HG02798 (cell line): ENCODE data around the gene RBMS1.

ENCODE experiments used
- ATAC-seq: cut with Tn5 transposase; IDR thresholded peaks from one replicate; pipeline ENCODE4 v1.9.1; 2021; ENCODE audit warnings: mild to moderate bottlenecking; ENCODE audit not compliant: unreplicated experiment, poor library complexity

RBMS1 gene, protein sequence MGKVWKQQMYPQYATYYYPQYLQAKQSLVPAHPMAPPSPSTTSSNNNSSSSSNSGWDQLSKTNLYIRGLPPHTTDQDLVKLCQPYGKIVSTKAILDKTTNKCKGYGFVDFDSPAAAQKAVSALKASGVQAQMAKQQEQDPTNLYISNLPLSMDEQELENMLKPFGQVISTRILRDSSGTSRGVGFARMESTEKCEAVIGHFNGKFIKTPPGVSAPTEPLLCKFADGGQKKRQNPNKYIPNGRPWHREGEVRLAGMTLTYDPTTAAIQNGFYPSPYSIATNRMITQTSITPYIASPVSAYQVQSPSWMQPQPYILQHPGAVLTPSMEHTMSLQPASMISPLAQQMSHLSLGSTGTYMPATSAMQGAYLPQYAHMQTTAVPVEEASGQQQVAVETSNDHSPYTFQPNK

DNA sequence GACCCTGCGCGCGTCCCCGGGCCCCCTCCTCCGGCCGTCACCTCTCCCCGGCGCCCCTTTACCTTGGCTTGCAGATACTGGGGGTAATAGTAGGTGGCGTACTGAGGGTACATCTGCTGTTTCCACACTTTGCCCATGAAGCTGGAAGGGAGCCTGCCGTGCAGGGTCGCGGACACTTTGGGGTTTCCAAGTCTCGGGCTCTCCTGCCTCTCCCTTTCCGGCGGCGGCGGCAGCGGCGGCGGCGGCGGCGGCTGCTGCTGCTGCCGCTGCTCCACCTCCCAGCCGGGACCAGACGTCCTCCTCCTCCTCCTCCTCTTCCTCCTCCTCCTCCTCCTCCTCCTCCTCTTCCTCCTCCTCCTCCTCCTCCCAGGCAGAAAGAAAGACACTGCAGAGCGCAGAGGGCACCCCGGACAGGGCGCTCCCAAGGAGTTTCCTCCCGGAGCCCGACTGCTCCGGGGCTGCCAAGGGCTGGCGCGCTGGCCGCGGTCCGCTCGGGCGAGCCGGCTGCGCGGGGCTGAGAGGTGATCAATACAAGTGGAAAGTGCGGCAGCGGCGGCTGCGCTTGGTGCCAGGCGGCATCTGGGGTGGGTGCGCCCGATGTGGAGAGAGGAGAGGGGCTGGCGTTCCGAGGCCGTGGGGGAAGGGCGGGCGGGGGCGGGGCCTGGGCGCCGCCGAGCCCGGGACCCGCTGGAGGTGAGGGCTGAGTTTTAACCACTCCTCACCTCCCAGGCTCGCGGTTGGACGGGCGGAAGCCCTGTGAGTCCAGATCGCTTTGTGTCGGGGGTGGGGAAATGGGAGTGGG, at the start of gene RBMS1:
Gene RBMS1, minus strand, starts transcription at position 581 of the 802 bp plus-strand sequence. Its CDS starts 444 bp downstream, at position 137.
- ATAC-seq, result peak; percentile 42

DNA sequence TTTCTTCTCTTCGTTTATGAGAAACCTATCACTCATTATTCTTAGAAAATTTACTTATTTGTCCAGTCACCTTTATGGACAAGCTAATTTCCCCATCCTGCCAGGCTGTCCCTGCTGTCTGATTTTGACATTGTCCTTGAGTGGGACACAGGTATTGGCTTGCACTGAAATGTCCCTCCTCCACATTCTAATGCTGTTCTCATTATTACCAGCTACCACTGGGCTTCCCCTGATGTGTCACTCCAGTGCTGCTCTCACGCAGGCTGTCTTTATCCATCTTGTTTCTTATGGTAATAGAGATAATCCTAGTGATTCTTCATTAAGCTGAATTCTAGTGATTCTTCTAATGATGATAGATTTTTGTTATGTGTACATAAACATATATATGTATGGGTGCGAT, 48.1 kb upstream of the RBMS1 start:
- ATAC-seq, result peak; percentile 60

DNA sequence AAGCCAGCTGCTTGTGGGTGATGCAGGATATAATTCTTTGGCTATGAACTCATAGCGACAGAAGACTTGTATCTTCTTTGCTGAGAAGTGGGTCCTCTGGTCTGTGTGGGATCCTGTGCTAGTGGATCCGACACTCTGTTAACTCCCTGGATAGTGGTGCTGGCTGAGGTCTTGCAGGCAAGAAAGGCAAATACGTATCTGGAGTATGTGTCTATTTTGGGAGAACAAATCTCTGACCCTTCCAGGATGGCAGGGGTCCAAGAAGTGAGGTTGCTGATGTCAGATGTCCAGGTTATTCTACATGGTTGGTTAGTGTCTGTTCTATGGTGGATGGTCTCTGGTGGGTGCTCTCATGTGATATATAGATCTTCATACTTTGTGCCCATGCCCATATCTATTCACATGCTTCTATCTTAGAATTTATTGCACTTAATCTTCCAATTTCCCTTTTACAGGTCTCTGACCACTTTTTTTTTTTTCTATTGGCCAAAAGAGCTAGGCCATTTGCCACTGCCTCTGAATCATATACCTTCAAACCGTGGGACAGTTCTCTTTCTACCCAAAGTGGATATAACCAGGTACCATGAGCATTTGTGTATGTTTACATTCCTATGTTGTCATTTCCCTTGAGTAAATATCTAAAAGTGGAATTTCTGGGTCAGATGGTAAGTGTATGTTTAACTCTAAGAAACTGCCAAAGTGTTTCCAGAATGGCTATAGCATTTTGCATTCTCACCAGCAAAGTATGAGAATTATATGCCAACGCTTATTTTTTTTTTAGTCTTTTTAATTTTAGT, 45.1 kb upstream of the RBMS1 start:
- ATAC-seq, result no peak

DNA sequence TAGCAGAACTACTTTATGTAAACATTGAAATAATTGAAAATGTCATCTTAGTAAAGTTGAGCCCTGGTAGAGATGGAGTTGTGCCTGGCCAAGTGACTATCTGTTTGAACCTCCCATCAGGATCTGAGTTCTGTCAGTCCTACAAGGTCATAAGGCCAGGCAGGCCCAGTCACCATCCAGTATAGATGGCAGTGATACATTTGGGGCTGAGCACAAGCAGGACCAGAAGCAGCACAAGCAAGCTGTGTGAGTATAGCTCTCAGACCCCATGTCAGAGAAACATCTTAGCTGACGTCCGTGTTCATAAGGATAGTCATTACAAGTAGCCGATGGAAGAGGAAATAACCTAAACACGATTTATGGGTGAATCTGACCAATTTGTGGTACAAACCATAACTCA, 44.5 kb upstream of the RBMS1 start:
- no peak for ATAC-seq

DNA sequence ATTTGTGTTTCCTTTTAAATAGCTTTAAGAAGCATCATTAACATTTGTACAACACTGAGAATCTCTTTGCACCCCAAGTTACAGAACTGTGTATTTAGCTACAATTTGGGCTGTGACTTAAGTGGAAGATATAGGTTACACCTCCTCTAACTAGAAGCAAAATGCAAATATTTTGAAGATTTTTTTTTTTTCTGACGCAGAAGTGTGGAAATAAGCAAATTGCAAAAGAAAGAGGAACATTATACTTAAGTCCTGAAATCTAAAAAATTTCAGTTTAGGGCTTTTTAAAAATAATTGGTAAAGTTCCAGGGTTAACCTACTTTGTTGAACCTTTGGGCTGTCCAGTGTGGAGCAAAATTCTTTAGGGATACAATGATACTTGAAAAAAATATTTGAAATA, 41.4 kb upstream of the RBMS1 start:
- ATAC-seq, result no peak

DNA sequence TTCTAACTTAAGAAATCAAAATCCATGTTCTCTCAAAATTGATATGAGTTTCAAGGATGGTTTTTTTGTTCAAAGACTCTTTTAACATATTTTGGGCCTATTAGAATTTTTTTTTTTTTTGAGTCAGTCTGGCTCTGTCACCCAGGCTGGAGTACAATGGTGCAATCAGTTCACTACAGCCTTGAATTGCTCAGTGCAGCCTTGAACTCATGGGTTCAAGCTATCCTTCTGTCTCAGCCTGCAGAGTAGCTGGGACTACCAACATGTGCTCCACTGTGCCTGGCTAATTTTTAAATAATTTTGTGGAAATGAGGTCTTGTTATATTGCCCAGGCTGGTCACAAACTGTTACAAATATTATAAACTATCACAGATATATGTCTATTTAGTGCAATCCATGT, 40.6 kb upstream of the RBMS1 start:
- no peak for ATAC-seq

DNA sequence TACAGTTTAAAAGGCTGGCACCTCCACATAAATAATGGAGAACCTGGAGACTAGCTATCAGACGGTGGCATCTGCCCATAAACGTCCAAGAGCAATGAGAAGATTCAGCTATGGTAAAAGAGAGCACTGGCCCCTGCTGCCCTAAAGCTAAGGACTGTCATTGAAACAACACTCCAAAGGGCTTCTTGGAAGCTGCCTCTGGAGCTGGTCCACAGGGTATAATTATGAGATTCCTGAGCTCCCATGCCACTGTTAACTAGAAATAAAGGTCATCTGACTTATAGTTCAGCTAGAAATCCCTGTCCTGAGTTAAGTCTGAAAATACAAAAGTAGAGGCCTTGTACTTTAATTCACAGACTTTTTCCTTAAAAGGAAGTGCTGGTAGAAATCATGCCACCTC, 39.9 kb upstream of the RBMS1 start:
- ATAC-seq, result no peak

DNA sequence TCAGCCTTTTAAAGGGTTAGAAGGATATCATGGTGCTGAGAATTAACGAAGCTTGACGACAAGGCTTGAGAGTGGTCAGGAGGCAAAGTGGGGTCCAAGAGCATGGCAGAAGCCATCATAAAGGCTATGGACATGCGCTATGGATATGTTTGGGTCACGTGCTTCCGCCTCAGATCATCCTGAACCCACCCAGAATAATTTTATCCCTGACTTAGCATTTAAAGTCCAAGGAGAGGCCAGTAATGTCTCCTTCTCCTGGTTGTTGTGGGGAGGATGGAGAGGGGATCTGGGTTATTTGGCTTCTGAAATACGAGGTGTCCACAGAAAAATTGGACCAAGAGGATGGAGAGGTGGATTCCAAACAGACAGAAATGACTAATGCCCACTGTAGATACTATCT, 38.8 kb upstream of the RBMS1 start:
- ATAC-seq, result no peak

DNA sequence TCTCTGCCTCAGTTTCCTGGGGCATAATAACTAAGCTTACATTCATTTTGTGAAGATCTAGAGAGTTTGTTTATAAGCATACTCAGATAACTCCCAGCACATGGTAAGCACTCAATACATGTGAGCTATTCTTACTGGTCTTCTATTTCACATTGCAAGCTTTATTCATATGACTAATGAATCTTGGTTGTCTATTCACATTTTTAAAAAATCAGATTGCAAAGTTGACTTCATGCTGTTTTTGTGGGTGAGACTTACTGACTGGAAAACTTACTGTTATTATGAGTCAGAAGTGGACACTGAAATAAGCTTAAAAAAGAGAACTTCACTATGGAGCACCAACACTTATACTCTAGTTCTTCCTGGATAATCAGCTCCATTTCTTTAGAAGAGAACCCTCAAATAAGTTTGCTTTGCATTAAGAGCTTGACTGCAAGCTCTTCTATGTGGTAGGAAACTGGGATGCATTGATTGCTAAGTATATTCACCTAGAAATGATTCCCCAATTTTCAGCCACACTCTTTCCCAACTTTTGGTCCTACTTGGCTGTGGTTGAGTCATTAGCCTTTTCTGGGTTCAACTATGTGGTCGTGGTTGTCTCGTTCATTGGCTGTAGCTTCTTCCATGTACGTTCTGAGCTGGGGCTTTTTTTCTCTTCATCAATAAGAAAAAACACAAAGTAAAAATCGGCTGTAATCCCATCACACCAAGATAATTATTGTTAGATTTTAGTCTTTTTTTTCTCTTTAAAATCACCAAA, 29.5 kb upstream of the RBMS1 start:
- no peak for ATAC-seq

DNA sequence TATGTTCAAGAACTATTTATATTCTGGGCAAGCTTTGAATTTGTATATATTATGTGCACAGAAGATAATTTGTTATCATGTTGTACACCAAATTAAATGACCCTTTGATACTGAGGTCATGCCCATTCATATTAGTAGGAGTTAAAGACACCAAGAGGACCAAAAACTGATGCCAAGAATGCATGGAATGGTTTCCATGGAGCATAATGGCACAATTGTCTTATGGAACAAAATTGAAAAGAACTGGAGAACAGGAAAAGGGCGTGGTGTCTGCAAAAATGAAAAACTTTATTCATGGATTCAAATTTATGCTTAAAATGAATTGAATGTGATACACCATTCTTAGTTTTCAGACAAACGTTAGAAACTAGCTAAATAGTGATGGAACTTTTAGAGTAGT, 24.1 kb upstream of the RBMS1 start:
- ATAC-seq, result no peak

DNA sequence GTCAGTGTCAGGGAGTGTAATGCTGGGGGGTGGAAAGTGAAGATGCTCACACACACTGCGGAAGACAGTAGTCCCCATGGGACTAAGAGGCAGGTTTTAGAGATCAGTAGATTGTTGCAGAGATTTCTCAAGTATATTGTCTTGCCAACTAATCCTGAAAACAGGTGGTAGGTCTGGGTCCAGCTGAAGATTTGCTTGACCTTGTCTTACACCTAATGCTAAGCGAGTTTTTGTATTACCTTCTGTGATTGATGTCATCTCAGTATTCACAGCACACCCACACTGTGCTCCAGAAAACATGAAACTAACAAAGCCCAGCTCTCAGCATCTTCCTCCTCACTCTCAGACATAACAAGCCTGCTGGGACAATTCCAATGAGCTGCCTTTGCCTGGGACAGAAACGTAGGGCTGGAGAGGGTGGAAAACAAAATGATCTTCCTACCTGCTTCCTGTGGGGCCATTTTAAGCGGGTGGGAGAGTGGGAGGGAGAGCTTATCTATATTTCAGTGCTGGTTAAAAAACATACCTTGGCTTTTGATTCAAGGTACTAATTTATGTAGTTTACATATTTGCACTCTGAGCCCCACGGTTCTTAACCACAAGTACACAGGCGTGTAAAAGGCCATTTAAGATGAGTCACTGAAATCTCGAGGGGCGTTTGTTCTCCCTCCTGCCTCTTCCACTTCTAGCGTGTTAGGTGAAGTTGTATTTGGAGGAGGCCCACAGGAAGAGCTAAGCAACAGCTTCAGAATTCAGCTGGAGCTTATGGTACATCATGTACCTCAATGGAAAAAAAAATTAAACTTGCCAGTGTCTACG, 23.1 kb upstream of the RBMS1 start:
- peak; percentile 84 for ATAC-seq

DNA sequence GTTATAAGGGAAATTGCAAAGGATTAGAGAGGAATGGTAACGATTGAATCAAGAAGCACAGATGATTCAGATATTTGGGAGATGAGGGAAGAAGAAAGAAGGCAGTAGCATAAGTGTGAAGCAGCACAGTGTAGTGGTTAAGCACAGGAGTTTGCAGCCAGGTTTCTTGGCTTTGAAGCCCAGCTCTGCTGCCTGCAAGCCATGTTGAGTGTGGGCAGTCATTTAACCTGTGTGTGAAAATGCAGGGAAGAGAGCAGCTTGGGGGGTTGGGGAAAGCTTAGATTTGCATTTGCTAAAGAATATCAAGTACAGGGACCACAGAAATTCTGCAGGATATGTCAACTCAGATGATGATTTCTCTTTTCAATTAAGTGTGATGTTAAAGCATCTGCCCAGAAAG, 21.5 kb upstream of the RBMS1 start:
- no peak for ATAC-seq

DNA sequence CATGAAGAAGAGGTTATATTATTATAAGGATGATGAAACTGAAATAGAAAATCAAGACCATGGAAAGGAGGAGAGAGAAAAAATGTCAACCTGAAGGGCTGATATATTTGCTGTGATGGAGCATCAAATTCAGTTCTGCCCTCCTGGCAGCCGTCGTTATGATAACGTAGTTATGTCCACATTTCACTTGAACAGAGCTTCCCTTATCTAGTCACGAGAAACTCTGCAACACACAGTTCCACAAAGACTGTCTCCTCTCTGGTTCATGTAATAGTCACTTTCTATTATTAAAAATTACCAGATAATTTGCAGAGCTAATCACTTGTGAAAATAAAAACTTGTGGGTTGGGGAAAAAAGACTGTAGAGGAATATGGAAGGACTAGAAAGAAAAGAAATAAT, 19.5 kb upstream of the RBMS1 start:
- no peak for ATAC-seq

DNA sequence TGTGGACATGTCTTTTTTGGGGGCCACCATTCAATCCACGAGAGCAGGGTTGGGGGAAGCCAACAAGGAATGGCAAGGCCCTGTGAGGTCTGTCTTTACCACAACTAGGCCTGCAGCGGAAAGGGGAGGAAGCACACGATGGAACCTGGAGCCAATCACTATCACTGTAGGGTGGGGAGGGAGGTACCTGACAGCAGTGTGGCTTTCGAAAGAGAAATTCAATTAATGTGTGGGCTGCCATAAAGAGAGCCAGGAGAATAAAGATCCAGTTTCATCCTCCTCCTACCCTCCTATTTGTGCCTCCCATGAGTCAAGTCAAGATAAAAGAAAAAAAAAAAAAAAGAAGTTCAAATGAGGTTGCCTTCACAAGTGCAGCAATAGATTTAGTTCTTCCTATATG, 18.9 kb upstream of the RBMS1 start:
- ATAC-seq, result no peak

DNA sequence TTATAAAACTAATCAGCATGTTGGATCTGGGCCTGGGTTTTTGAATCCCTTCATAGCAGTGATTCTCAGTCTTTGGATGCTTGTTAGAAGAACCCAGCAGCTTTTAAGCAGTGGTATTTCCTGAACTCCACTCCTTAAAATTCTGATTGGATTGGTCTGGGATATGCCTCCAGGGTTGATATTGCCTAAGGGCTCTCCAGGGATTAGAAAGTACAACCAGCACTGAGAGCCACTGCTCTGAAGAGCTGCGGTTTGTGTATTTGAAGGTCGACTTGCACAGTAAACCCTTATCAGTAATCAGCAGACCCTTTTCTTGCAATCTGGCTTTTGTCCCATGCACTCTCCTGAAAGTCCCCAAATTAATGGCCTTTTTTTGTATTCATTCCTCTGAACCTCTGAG, 17.0 kb upstream of the RBMS1 start:
- no peak for ATAC-seq

DNA sequence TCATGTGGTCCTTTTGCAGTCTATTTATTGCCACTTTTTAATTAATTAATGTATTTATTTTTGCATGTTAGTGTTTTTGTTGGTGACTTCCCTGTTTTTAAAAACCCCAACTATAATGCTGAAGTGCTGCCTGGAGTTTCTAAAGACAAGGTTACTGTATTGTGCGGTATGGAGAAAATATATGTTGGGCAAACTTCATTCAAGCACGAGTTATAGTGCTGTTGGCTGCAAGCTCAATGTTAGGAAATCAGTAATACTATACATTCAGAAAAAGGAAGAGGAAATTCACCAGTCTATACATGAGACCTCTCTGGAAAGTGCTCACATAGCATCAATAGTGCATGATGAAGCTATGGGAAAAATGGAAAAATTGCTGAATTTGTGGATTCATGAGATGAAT, 15.4 kb upstream of the RBMS1 start:
- no peak for ATAC-seq

DNA sequence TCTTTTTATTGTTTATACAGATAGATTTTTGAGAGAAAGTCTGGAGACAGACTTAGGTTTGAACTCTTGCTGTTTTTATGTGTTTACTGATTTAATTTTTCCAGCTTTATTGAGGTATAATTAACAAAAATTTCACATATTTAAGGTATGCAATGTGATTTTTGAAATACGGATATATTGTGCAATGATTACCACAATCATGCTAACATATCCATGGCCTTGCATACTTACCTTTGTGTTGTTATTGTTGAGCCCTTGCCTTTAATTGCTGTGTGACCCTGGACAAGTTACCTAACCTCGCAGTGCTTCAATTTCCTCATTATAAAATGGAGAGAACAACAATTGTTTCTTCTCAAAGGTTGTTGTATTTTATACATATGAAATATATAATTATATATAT, 13.9 kb upstream of the RBMS1 start:
- no peak for ATAC-seq

DNA sequence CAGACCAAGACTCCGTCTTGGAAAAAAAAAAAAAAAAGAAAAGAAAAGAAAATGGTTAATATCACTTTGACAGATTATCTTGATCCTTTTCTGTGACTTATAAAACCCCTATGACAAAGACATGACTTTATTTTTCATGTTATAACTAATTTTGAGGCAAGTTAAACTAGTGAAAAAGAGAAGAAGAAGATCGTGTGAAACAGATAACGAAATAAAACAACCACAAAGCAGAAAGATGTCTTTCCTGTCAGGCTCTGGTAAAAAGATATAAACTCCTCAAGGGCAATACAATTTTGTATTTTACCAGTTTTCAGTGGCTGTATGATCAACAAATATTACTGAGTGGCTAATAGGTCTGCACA, 13.4 kb upstream of the RBMS1 start:
- no peak for ATAC-seq

DNA sequence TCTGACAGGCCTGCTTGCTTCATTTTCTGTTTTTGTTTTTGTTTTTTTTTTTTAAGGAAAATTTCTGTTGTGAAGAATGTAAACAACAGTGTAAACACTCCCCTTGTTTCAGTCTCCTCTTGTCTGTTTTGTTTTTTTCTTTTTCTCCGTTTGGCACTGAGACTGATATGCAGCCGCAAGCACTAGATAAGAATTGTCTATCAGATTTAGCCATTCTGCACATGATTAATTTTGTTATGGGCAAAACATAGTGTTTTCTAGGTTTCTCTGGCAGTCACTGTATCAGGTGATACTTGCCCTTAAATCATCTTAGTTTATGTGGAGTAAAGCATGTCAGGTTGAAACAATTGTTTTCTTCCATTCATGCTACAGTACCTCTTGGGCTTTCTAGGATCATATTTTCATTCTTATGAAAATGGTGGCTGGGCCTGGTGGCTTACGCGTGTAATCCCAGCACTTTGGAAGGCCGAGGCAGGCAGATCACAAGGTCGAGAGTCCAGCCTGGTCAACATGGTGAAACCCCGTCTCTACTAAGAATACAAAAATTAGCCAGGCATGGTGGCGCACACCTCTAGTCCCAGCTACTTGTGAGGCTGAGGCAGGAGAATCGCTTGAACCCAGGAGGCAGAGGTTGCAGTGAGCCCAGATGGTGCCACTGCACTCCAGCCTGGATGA, 12.9 kb upstream of the RBMS1 start:
- ATAC-seq, result no peak
